ENCODE measurements around the gene TRIM36.

Gene TRIM36

DNA sequence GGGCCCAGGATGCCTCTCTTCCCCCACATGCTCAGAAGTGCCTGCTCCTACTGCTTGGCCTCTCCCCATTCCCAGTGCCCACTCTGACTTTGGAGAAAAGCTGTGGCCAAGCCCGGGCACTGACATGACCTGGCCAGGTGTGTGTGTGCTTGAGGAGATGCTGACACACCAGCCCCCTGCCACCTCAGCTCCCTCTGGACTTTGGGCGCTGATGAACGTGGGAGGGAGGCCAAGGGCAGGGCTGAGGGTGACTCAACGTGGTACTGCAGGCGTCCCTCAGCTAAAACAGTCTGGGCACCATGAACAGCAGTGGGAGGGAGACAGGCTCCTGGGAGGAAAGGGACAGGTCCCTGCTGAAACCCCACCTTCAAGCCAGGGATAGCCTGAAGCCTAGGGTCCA is 3.9 kb downstream of the TRIM36 start:
- TF ChIP-seq EZH2phosphoT487 (IDR thresholded peaks at IDR 0.05; ENCODE audit: borderline replicate concordance) = no peak
- TF ChIP-seq, protein P1, sequence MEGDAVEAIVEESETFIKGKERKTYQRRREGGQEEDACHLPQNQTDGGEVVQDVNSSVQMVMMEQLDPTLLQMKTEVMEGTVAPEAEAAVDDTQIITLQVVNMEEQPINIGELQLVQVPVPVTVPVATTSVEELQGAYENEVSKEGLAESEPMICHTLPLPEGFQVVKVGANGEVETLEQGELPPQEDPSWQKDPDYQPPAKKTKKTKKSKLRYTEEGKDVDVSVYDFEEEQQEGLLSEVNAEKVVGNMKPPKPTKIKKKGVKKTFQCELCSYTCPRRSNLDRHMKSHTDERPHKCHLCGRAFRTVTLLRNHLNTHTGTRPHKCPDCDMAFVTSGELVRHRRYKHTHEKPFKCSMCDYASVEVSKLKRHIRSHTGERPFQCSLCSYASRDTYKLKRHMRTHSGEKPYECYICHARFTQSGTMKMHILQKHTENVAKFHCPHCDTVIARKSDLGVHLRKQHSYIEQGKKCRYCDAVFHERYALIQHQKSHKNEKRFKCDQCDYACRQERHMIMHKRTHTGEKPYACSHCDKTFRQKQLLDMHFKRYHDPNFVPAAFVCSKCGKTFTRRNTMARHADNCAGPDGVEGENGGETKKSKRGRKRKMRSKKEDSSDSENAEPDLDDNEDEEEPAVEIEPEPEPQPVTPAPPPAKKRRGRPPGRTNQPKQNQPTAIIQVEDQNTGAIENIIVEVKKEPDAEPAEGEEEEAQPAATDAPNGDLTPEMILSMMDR (conservative IDR thresholded peaks at IDR 0.05; ENCODE audit: low read length) = no peak
- no peaks in the 10 kb centered on the region for H3K79me2 ChIP-seq (ENCODE audit: insufficient read depth, low read length)
- no peaks in the 10 kb centered on the region for H3K36me3 ChIP-seq (ENCODE audit: insufficient read depth, low read length)
- no peaks in the 10 kb centered on the region for H3F3A ChIP-seq (ENCODE audit: low read depth)
- H3K9me3 ChIP-seq (ENCODE audit: insufficient read depth, low read depth, low read length) = no peaks in the 10 kb centered on the region
- no peak overlapping the region for H3K4me3 ChIP-seq (ENCODE audit: low read length, poor library complexity, severe bottlenecking)
- H3K4me2 ChIP-seq (ENCODE audit: low read depth, low read length, poor library complexity, severe bottlenecking) = no peak overlapping the region
- H2AFZ ChIP-seq (ENCODE audit: low read length) = no peak overlapping the region
- H3K9ac ChIP-seq (ENCODE audit: low read depth, low read length, poor library complexity, severe bottlenecking) = no peak overlapping the region
- no peaks in the 10 kb centered on the region for H4K20me1 ChIP-seq (ENCODE audit: insufficient read depth, low read length, poor library complexity, severe bottlenecking)
- H3K9me2 ChIP-seq (replicated peaks; ENCODE audit: low read depth, low read length) = no peaks in the 10 kb centered on the region
- H3K4me1 ChIP-seq (ENCODE audit: insufficient read depth, low read length, poor library complexity, severe bottlenecking) = no peaks in the 10 kb centered on the region
- no peaks in the 10 kb centered on the region for H3K27me3 ChIP-seq (ENCODE audit: insufficient read depth, low read length, poor library complexity, severe bottlenecking)

DNA sequence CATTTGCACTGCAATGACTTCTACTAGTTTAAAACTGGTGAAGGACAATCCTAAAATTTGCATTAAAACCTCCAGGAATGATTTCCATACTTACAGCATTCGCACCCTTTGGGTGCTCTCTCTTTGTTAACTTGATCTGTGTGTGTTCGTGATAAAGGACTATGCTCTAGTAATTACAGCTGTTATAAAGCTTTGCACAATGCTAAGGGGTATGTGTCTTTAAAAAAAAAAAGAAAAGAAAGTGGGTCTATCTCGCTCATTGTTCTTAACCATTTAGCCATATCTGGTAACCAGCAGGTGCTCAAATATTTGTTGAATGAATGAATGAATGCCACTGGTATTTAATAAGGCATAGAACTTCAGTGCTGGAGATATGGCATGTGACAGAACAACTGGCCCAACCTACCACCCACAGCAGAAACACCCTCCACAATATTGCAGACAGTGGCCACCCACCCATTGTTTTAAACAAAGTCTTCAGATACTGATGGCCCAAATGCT is 8.7 kb downstream of the TRIM36 start:
- H3K9ac ChIP-seq (ENCODE audit: low read depth, low read length, poor library complexity, severe bottlenecking) = no peak overlapping the region
- no peaks in the 10 kb centered on the region for H3K36me3 ChIP-seq (ENCODE audit: insufficient read depth, low read length)
- H2AFZ ChIP-seq (ENCODE audit: low read length) = no peak overlapping the region

DNA sequence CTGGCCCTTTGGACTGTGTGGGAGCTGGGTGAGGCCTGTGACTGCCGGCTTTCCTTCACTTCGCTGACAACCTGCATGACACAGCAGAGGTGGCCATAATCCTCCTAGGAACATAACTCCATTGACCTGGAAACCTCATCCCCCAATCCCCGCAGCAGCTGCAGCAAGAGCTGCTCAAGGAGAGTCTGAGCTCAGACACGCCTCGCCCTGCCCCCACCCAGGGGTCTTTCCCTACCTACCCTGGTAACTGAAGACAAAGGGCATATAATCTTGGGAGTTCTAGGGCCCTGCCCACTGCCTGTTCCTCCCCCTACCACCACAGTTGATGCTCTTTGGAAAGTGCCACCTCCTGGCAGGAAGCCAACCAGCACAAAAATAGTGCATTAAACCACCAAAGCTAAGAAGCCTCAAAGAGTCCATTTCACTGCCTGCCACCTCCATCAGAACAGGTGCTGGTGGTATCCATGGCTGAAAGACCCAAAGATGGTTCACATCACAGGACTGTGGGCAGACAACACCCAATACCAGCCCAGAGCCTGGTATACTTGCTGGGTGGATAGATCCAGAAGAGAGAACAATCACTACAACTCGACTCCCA is 18.4 kb downstream of the TRIM36 start:
- no peaks in the 10 kb centered on the region for H3K79me2 ChIP-seq (ENCODE audit: insufficient read depth, low read length)
- H3K27me3 ChIP-seq (ENCODE audit: insufficient read depth, low read length, poor library complexity, severe bottlenecking) = no peaks in the 10 kb centered on the region
- H3K4me1 ChIP-seq (ENCODE audit: insufficient read depth, low read length, poor library complexity, severe bottlenecking) = no peaks in the 10 kb centered on the region
- no peak overlapping the region for H3K4me3 ChIP-seq (ENCODE audit: low read length, poor library complexity, severe bottlenecking)
- no peaks in the 10 kb centered on the region for H3F3A ChIP-seq (ENCODE audit: low read depth)
- no peaks in the 10 kb centered on the region for H3K36me3 ChIP-seq (ENCODE audit: insufficient read depth, low read length)
- H3K9me3 ChIP-seq (ENCODE audit: insufficient read depth, low read depth, low read length) = no peaks in the 10 kb centered on the region
- H2AFZ ChIP-seq (ENCODE audit: low read length) = no peak overlapping the region
- H3K9ac ChIP-seq (ENCODE audit: low read depth, low read length, poor library complexity, severe bottlenecking) = no peak overlapping the region
- no peak for TF ChIP-seq EZH2phosphoT487 (IDR thresholded peaks at IDR 0.05; ENCODE audit: borderline replicate concordance)
- TF ChIP-seq, protein P1 (conservative IDR thresholded peaks at IDR 0.05; ENCODE audit: low read length) = no peak
- no peak overlapping the region for H3K4me2 ChIP-seq (ENCODE audit: low read depth, low read length, poor library complexity, severe bottlenecking)
- H3K9me2 ChIP-seq (replicated peaks; ENCODE audit: low read depth, low read length) = no peaks in the 10 kb centered on the region
- H4K20me1 ChIP-seq (ENCODE audit: insufficient read depth, low read length, poor library complexity, severe bottlenecking) = no peaks in the 10 kb centered on the region

More for the DNA sequence above, 8.7 kb downstream of the TRIM36 start:
- no peaks in the 10 kb centered on the region for H3K79me2 ChIP-seq (ENCODE audit: insufficient read depth, low read length)
- TF ChIP-seq, protein P1 (conservative IDR thresholded peaks at IDR 0.05; ENCODE audit: low read length) = no peak
- TF ChIP-seq EZH2phosphoT487 (IDR thresholded peaks at IDR 0.05; ENCODE audit: borderline replicate concordance) = no peak
- no peaks in the 10 kb centered on the region for H3K9me2 ChIP-seq (replicated peaks; ENCODE audit: low read depth, low read length)
- no peaks in the 10 kb centered on the region for H3K4me1 ChIP-seq (ENCODE audit: insufficient read depth, low read length, poor library complexity, severe bottlenecking)
- no peaks in the 10 kb centered on the region for H3K9me3 ChIP-seq (ENCODE audit: insufficient read depth, low read depth, low read length)
- H3F3A ChIP-seq (ENCODE audit: low read depth) = no peaks in the 10 kb centered on the region
- no peak overlapping the region for H3K4me2 ChIP-seq (ENCODE audit: low read depth, low read length, poor library complexity, severe bottlenecking)
- H3K4me3 ChIP-seq (ENCODE audit: low read length, poor library complexity, severe bottlenecking) = no peak overlapping the region
- no peaks in the 10 kb centered on the region for H4K20me1 ChIP-seq (ENCODE audit: insufficient read depth, low read length, poor library complexity, severe bottlenecking)
- H3K27me3 ChIP-seq (ENCODE audit: insufficient read depth, low read length, poor library complexity, severe bottlenecking) = no peaks in the 10 kb centered on the region

All from Loucy (cell line).